Renal cortical epithelial cell (primary cell): ENCODE measurements around the gene TFAP2C. TPM values are rescaled to one million over a fixed set of nuclear protein-coding genes. Genes with fewer than 3 reads are reported as not detected.
"Not testable (repeated sequence)": the region's sequence is repeated elsewhere in the genome, so short reads cannot be mapped to it uniquely, and the experiment has no call there.

Experiments used
- DNase-seq: peaks from one replicate; pipeline ENCODE4 v3.0.0-alpha.2; 2011; ENCODE audit warnings: low read depth
- total RNA-seq: library from RNA; depleted of rRNA; stranded (reverse); fragments of >200 nt; gene quantifications from 2 replicates; pipeline ENCODE4 v1.2.3, GENCODE V29; 2014

The TFAP2C gene
- total RNA-seq, 1 donor from 2014 or later: not detected

- no peak for DNase-seq
These were observed 12.4 kb upstream of the TFAP2C start for GRCh38 chr20:56616716-56617115.

GRCh38 chr20:56617489-56617888 is 11.6 kb upstream of the TFAP2C start:
- no peak for DNase-seq

- DNase-seq: no peak
These were observed 7.4 kb upstream of the TFAP2C start for GRCh38 chr20:56621730-56622129.

- DNase-seq: not testable (repeated sequence)
These were observed 5.2 kb upstream of the TFAP2C start for GRCh38 chr20:56623930-56624329.

GRCh38 chr20:56624786-56625681 is 4.1 kb upstream of the TFAP2C start:
- no peak for DNase-seq

GRCh38 chr20:56625837-56626236 is 3.3 kb upstream of the TFAP2C start:
- no peak for DNase-seq

GRCh38 chr20:56626367-56627121 is 2.6 kb upstream of the TFAP2C start:
- no peak for DNase-seq

GRCh38 chr20:56627122-56628014 is 1.7 kb upstream of the TFAP2C start:
- DNase-seq: no peak

- DNase-seq: no peak
These were observed 862 bp upstream of the TFAP2C start for GRCh38 chr20:56628015-56628872.

- DNase-seq: no peak
These were observed 469 bp downstream of the TFAP2C start for GRCh38 chr20:56629464-56630085.

- peak; percentile 11 for DNase-seq
These were observed 984 bp downstream of the TFAP2C start for GRCh38 chr20:56630086-56630493.

- DNase-seq: no peak
These were observed 1.6 kb downstream of the TFAP2C start for GRCh38 chr20:56630506-56631317.

GRCh38 chr20:56631318-56631989 is 2.3 kb downstream of the TFAP2C start:
- DNase-seq: no peak

GRCh38 chr20:56631990-56632327 is 2.9 kb downstream of the TFAP2C start:
- DNase-seq: no peak

GRCh38 chr20:56634307-56634706 is 5.2 kb downstream of the TFAP2C start:
- DNase-seq: no peak

- no peak for DNase-seq
These were observed 5.8 kb downstream of the TFAP2C start for GRCh38 chr20:56634735-56635385.

- no peak for DNase-seq
These were observed 7.6 kb downstream of the TFAP2C start for GRCh38 chr20:56636716-56637115.

GRCh38 chr20:56637576-56637975 is 8.5 kb downstream of the TFAP2C start:
- DNase-seq: no peak

- DNase-seq: no peak
These were observed 17.5 kb downstream of the TFAP2C start for GRCh38 chr20:56646599-56646998.
